Measurements from ENCODE around the gene QKI.

The QKI gene

DNA sequence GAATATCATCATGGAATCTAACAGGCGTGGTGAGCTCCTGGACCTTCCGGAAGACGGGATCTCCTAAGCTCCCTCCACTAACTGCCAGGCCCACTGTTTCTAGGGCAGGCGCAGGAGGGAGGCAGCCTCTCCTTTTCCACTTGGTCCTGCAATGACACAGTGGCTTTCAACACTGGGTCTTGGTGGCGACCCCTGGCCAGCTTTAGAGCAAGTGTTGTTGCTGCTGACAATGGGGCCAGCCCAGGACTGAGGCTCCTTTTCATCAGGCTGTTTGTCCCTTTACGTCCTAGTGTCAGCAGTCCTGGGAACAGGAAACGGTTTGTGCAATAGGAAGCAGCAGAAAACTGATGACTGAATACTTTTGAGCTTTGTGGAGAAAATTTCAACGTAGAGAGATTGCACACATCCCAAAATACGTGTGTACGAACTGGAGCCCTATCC is 9.7 kb upstream of the QKI start:
- H3K4me2 ChIP-seq (ENCODE audit: low read depth, low read length) = no peak overlapping the region
- H3K9me3 ChIP-seq (replicated peaks; ENCODE audit: insufficient read depth, low read length) = no peaks in the 10 kb centered on the region
- TF ChIP-seq EZH2phosphoT487 (IDR thresholded peaks at IDR 0.05; ENCODE audit: low read length) (no peak), EZH2 (optimal IDR thresholded peaks at IDR 0.05; ENCODE audit: low read depth, low read length) (no peak), CTCF (IDR thresholded peaks at IDR 0.05; ENCODE audit: low read length) (no peak)
- no peak for DNase-seq
- no peaks in the 10 kb centered on the region for H3K27me3 ChIP-seq (replicated peaks; ENCODE audit: insufficient read depth, low read length)
- H4K20me1 ChIP-seq (ENCODE audit: insufficient read depth, low read length) = no peaks in the 10 kb centered on the region
- H3K27ac ChIP-seq (ENCODE audit: low read length) = no peak overlapping the region
- H2AFZ ChIP-seq (ENCODE audit: low read length) = no peak overlapping the region
- H3K9ac ChIP-seq (ENCODE audit: low read length) = no peak overlapping the region
- H3F3A ChIP-seq (ENCODE audit: insufficient read depth, low read length) = no peaks in the 10 kb centered on the region
- H3K4me1 ChIP-seq (ENCODE audit: low read length) = no peaks in the 10 kb centered on the region
- H3K9me2 ChIP-seq (replicated peaks; ENCODE audit: insufficient read depth, low read length) = no peaks in the 10 kb centered on the region
- H3K4me3 ChIP-seq (ENCODE audit: low read length) = no peak overlapping the region
- no peaks in the 10 kb centered on the region for H3K79me2 ChIP-seq (ENCODE audit: low read length)
- no peaks in the 10 kb centered on the region for H3K36me3 ChIP-seq (replicated peaks; ENCODE audit: insufficient read depth, low read length)

- peak overlapping the region; percentile 83 for H2AFZ ChIP-seq (ENCODE audit: low read length)
- H3K79me2 ChIP-seq (ENCODE audit: low read length) = no peaks in the 10 kb centered on the region
- H3K36me3 ChIP-seq (replicated peaks; ENCODE audit: insufficient read depth, low read length) = no peaks in the 10 kb centered on the region
- H3K9ac ChIP-seq (ENCODE audit: low read length) = peak overlapping the region; percentile 55
- no peaks in the 10 kb centered on the region for H3F3A ChIP-seq (ENCODE audit: insufficient read depth, low read length)
- H4K20me1 ChIP-seq (ENCODE audit: insufficient read depth, low read length) = no peaks in the 10 kb centered on the region
- peak overlapping the region; percentile 60 for H3K4me3 ChIP-seq (ENCODE audit: low read length)
- H3K9me2 ChIP-seq (replicated peaks; ENCODE audit: insufficient read depth, low read length) = no peaks in the 10 kb centered on the region
- H3K4me2 ChIP-seq (ENCODE audit: low read depth, low read length) = peak overlapping the region; percentile 67
- H3K27ac ChIP-seq (ENCODE audit: low read length) = peak overlapping the region; percentile 64
- H3K27me3 ChIP-seq (replicated peaks; ENCODE audit: insufficient read depth, low read length) = no peaks in the 10 kb centered on the region
- DNase-seq = peak; percentile 28
- TF ChIP-seq EZH2phosphoT487 (IDR thresholded peaks at IDR 0.05; ENCODE audit: low read length) = no peak
- TF ChIP-seq CTCF (IDR thresholded peaks at IDR 0.05; ENCODE audit: low read length) = no peak
- no peak for TF ChIP-seq EZH2 (optimal IDR thresholded peaks at IDR 0.05; ENCODE audit: low read depth, low read length)
- no peaks in the 10 kb centered on the region for H3K4me1 ChIP-seq (ENCODE audit: low read length)
- H3K9me3 ChIP-seq (replicated peaks; ENCODE audit: insufficient read depth, low read length) = no peaks in the 10 kb centered on the region
Observed at GRCh38 chr6:163405412-163406309, 8.9 kb upstream of the QKI start.

DNA sequence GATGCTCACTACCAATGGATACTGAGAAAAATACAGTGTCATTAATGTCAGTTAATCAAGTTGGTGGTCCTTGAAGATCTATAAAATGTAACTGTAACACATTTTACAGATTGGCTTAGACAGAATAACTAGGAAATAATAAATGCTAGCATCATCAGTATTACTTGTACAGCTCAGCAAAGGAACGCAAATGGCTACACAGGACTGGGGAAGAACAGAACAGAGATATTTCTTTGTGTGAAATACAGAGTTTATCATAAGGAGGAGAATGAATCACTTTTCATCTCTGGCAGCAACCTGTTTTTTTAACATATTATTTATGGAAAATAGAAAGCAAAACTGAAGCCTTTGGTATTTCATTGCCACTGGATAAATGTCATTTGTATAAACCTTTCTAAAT is 8.2 kb upstream of the QKI start:
- H3K27ac ChIP-seq (ENCODE audit: low read length) = peak overlapping the region; percentile 64
- H3F3A ChIP-seq (ENCODE audit: insufficient read depth, low read length) = no peaks in the 10 kb centered on the region
- H3K36me3 ChIP-seq (replicated peaks; ENCODE audit: insufficient read depth, low read length) = no peaks in the 10 kb centered on the region
- TF ChIP-seq EZH2 (optimal IDR thresholded peaks at IDR 0.05; ENCODE audit: low read depth, low read length) = no peak
- no peak for TF ChIP-seq EZH2phosphoT487 (IDR thresholded peaks at IDR 0.05; ENCODE audit: low read length)
- no peak for TF ChIP-seq CTCF (IDR thresholded peaks at IDR 0.05; ENCODE audit: low read length)
- H3K27me3 ChIP-seq (replicated peaks; ENCODE audit: insufficient read depth, low read length) = no peaks in the 10 kb centered on the region
- H3K9ac ChIP-seq (ENCODE audit: low read length) = peak overlapping the region; percentile 55
- H4K20me1 ChIP-seq (ENCODE audit: insufficient read depth, low read length) = no peaks in the 10 kb centered on the region
- H3K4me2 ChIP-seq (ENCODE audit: low read depth, low read length) = peak overlapping the region; percentile 67
- peak overlapping the region; percentile 83 for H2AFZ ChIP-seq (ENCODE audit: low read length)
- H3K4me3 ChIP-seq (ENCODE audit: low read length) = peak overlapping the region; percentile 60
- H3K9me3 ChIP-seq (replicated peaks; ENCODE audit: insufficient read depth, low read length) = no peaks in the 10 kb centered on the region
- no peak for DNase-seq
- H3K9me2 ChIP-seq (replicated peaks; ENCODE audit: insufficient read depth, low read length) = no peaks in the 10 kb centered on the region
- H3K4me1 ChIP-seq (ENCODE audit: low read length) = no peaks in the 10 kb centered on the region
- H3K79me2 ChIP-seq (ENCODE audit: low read length) = no peaks in the 10 kb centered on the region

Measured in MM.1S (cell line).